H1 (cell line): Measurements from ENCODE around the gene STAT4. TPM values are rescaled to one million over a fixed set of nuclear protein-coding genes. Genes with fewer than 3 reads are reported as not detected.

ENCODE experiments used
- CTCF ChIA-PET: fragments of 300-600 bp; sonication (Branson Sonifier 250); formaldehyde crosslinking; loops from one replicate; lab custom pipeline; 2021; ENCODE audit not compliant: partially characterized antibody; lab: Charles Lee
- POLR2A ChIA-PET: fragments of 300-600 bp; sonication (Branson Sonifier 250); formaldehyde crosslinking; loops from one replicate; lab custom pipeline; 2021; ENCODE audit warnings: inconsistent platforms; ENCODE audit not compliant: partially characterized antibody; lab: Charles Lee
- DNase-seq, 2 experiments: peaks; one replicate each; pipeline versions ENCODE4 v3.0.0 to v3.0.0-alpha.2; 2010 to 2022; ENCODE audit warnings: low spot score in 2 of 2, low read depth in 1 of 2, mixed read lengths in 1 of 2
- FAIRE-seq: peaks from 2 replicates; lab custom pipeline; 2011; peaks lifted over from hg19 to GRCh38; lab: Jason Lieb, UNC
- H2AFZ ChIP-seq: 2 replicates; pipeline ENCODE4 v1.8.1; 2012; ENCODE audit warnings: low read length, inconsistent platforms
- H2AK5ac ChIP-seq: 2 replicates; pipeline ENCODE4 v1.6.1; 2013; ENCODE audit warnings: low read depth, low read length
- H2BK120ac ChIP-seq: replicated peaks from 2 replicates; pipeline ENCODE3; 2013; ENCODE audit warnings: low read depth, low read length, inconsistent platforms
- H2BK12ac ChIP-seq: 2 replicates; pipeline ENCODE4 v1.6.1; 2013; ENCODE audit warnings: low read depth, low read length
- H2BK15ac ChIP-seq: 2 replicates; pipeline ENCODE4 v1.6.1; 2013; ENCODE audit warnings: low read length
- H2BK20ac ChIP-seq: 2 replicates; pipeline ENCODE4 v1.6.1; 2013; ENCODE audit warnings: low read length
- H2BK5ac ChIP-seq: 2 replicates; pipeline ENCODE4 v1.6.1; 2013; ENCODE audit warnings: low read depth, low read length
- H3K14ac ChIP-seq: 2 replicates; pipeline ENCODE4 v1.6.1; 2013; ENCODE audit warnings: inconsistent platforms; ENCODE audit not compliant: insufficient read length
- H3K18ac ChIP-seq: 2 replicates; pipeline ENCODE4 v1.6.1; 2013; ENCODE audit warnings: low read length; ENCODE audit errors: extremely low read depth
- H3K23ac ChIP-seq: 2 replicates; pipeline ENCODE4 v1.6.1; 2013; ENCODE audit warnings: inconsistent platforms; ENCODE audit not compliant: insufficient read length
- H3K23me2 ChIP-seq: 2 replicates; pipeline ENCODE4 v1.6.1; 2013; ENCODE audit warnings: low read depth, low read length
- H3K27ac ChIP-seq: 2 replicates; pipeline ENCODE4 v1.6.1; 2011; ENCODE audit warnings: low read depth, low read length, inconsistent platforms
- H3K27me3 ChIP-seq, 4 experiments: replicated peaks in 1 of 4; 1 replicate in 1 of 4; 2 replicates in 3 of 4; pipeline versions ENCODE4 v1.6.1 to v1.8.1; 2011 to 2013; ENCODE audit warnings: low read length in 3 of 4, mild to moderate bottlenecking in 3 of 4, inconsistent platforms in 2 of 4, mixed read lengths in 2 of 4, moderate library complexity in 1 of 4; ENCODE audit not compliant: control insufficient read depth in 3 of 4, insufficient read depth in 3 of 4; ENCODE audit errors: extremely low read depth in 1 of 4
- H3K36me3 ChIP-seq, 4 experiments: 2 replicates each; pipeline versions ENCODE4 v1.6.1 to v1.8.1; 2011 to 2013; ENCODE audit warnings: mild to moderate bottlenecking in 4 of 4, low read length in 3 of 4, moderate library complexity in 2 of 4, control low read depth in 1 of 4, inconsistent platforms in 1 of 4; ENCODE audit not compliant: insufficient read depth in 4 of 4, control insufficient read depth in 2 of 4
- H3K4ac ChIP-seq: replicated peaks from 2 replicates; pipeline ENCODE3; 2013; ENCODE audit warnings: low read length, low read depth, mixed read lengths, inconsistent platforms; ENCODE audit not compliant: insufficient read length
- H3K4me1 ChIP-seq, 4 experiments: replicated peaks in 1 of 4; 1 replicate in 1 of 4; 2 replicates in 3 of 4; pipeline versions ENCODE4 v1.6.1 to v1.8.1; 2011 to 2013; ENCODE audit warnings: low read length in 3 of 4, inconsistent platforms in 2 of 4, mixed read lengths in 1 of 4; ENCODE audit not compliant: insufficient read depth in 4 of 4, control insufficient read depth in 3 of 4
- H3K4me2 ChIP-seq, 2 experiments: 2 replicates each; pipeline versions ENCODE4 v1.6.1 to v1.8.1; 2011 to 2013; ENCODE audit warnings: low read depth in 2 of 2, low read length in 2 of 2, control low read depth in 1 of 2, inconsistent platforms in 1 of 2, mild to moderate bottlenecking in 1 of 2; ENCODE audit not compliant: insufficient read depth in 1 of 2
- H3K4me3 ChIP-seq, 4 experiments: fragments of 200-600, 300-600 bp in 1 of 4; sonication (generic), shearing (Covaris generic), sonication (Bioruptor Twin) in 1 of 4; 2 replicates each; pipeline versions ENCODE4 v1.5.1 to v1.8.1; 2011 to 2016; ENCODE audit warnings: low read length in 4 of 4, low read depth in 3 of 4, control low read depth in 2 of 4, inconsistent platforms in 2 of 4, mild to moderate bottlenecking in 2 of 4, mixed read lengths in 1 of 4, moderate library complexity in 1 of 4; ENCODE audit not compliant: insufficient read depth in 2 of 4; ENCODE audit errors: extremely low read depth in 1 of 4
- H3K56ac ChIP-seq: replicated peaks from 2 replicates; pipeline ENCODE3; 2013; ENCODE audit warnings: low read depth, mild to moderate bottlenecking, mixed read lengths, low read length, inconsistent platforms; ENCODE audit not compliant: insufficient read length
- H3K79me1 ChIP-seq: 2 replicates; pipeline ENCODE4 v1.6.1; 2013; ENCODE audit warnings: low read depth, low read length, control low read depth
- H3K79me2 ChIP-seq, 2 experiments: 2 replicates each; pipeline versions ENCODE4 v1.6.1 to v1.8.1; 2012 to 2013; ENCODE audit warnings: low read length in 2 of 2, mild to moderate bottlenecking in 2 of 2, inconsistent platforms in 1 of 2; ENCODE audit not compliant: insufficient read depth in 2 of 2, control insufficient read depth in 1 of 2
- H3K9ac ChIP-seq, 4 experiments: replicated peaks in 1 of 4; 1 replicate in 1 of 4; 2 replicates in 3 of 4; pipeline versions ENCODE4 v1.6.1 to v1.8.1; 2011 to 2013; ENCODE audit warnings: low read depth in 3 of 4, low read length in 3 of 4, control low read depth in 2 of 4, mild to moderate bottlenecking in 2 of 4, moderate library complexity in 2 of 4, inconsistent platforms in 1 of 4; ENCODE audit errors: extremely low read depth in 1 of 4
- H3K9me3 ChIP-seq, 2 experiments: 2 replicates each; pipeline versions ENCODE4 v1.6.1 to v1.8.1; 2012 to 2013; ENCODE audit warnings: mild to moderate bottlenecking in 2 of 2, moderate library complexity in 2 of 2, control low read depth in 1 of 2, inconsistent platforms in 1 of 2, low read depth in 1 of 2, low read length in 1 of 2, mixed read lengths in 1 of 2; ENCODE audit not compliant: insufficient read depth in 2 of 2
- H4K20me1 ChIP-seq, 2 experiments: replicated peaks in 1 of 2; 2 replicates each; pipeline versions ENCODE3 to v1.8.1; 2011 to 2013; ENCODE audit warnings: inconsistent platforms in 2 of 2, low read length in 2 of 2, mild to moderate bottlenecking in 1 of 2; ENCODE audit not compliant: insufficient read depth in 2 of 2, control insufficient read depth in 1 of 2
- H4K5ac ChIP-seq: 2 replicates; pipeline ENCODE4 v1.6.1; 2013; ENCODE audit warnings: low read length, low read depth, mixed read lengths, inconsistent platforms; ENCODE audit not compliant: insufficient read length
- H4K8ac ChIP-seq: 2 replicates; pipeline ENCODE4 v1.8.0; 2013; ENCODE audit warnings: mild to moderate bottlenecking, moderate library complexity, low read length, inconsistent platforms; ENCODE audit not compliant: insufficient read depth; ENCODE audit errors: extremely low read depth
- H4K91ac ChIP-seq: replicated peaks from 2 replicates; pipeline ENCODE3; 2013; ENCODE audit warnings: low read length, mixed read lengths, inconsistent platforms; ENCODE audit not compliant: insufficient read length
- GTF2F1 ChIP-seq: IDR thresholded peaks from 2 replicates; pipeline ENCODE4 v1.6.1; 2012; ENCODE audit warnings: low read depth, low read length, improper control_type of control experiment, borderline replicate concordance
- SAP30 ChIP-seq: fragments of 300-600 bp; sonication (generic); IDR thresholded peaks from 2 replicates; pipeline ENCODE4 v1.7.1; 2012; ENCODE audit warnings: low read length, moderate library complexity, mild to moderate bottlenecking, inconsistent platforms; ENCODE audit not compliant: insufficient read depth, insufficient replicate concordance
- SIN3A ChIP-seq, 2 experiments: IDR thresholded peaks in 1 of 2; conservative IDR thresholded peaks in 1 of 2; 2 replicates each; pipeline ENCODE4 v1.6.1; 2011 to 2012; ENCODE audit warnings: low read length in 2 of 2, improper control_type of control experiment in 1 of 2, low read depth in 1 of 2, mild to moderate bottlenecking in 1 of 2
- TAF1 ChIP-seq: IDR thresholded peaks from 2 replicates; pipeline ENCODE4 v1.6.1; 2011; ENCODE audit warnings: mild to moderate bottlenecking, low read depth, low read length
- TCF12 ChIP-seq: IDR thresholded peaks from 2 replicates; pipeline ENCODE4 v1.6.1; 2011; ENCODE audit warnings: low read depth, mild to moderate bottlenecking, low read length
- YY1 ChIP-seq: IDR thresholded peaks from 2 replicates; pipeline ENCODE4 v1.6.1; 2011; ENCODE audit warnings: low read depth, mild to moderate bottlenecking, low read length
- WGBS, 2 experiments: shearing (Covaris generic) in 1 of 2; methylation state at CpG; one replicate each; pipeline versions ENCODE4 v1.1.6 to v1.1.7; 2013 to 2015; ENCODE audit warnings: low lambda C conversion rate in 2 of 2, mixed read lengths in 2 of 2, inconsistent platforms in 1 of 2, low coverage in 1 of 2, missing lambda C conversion rate in 1 of 2; ENCODE audit not compliant: insufficient replicate concordance in 2 of 2, insufficient coverage in 1 of 2, insufficient read length in 1 of 2; ENCODE audit errors: extremely low coverage in 1 of 2, missing lambda C conversion rate in 1 of 2; 5-methylcytosine and 5-hydroxymethylcytosine counted together
- polyA plus RNA-seq, 7 experiments: library from polyadenylated mRNA; depleted of rRNA in 3 of 7; stranded (reverse) in 5 of 7; unstranded in 2 of 7; fragments of >200 nt in 5 of 7; fragments of 200-250 nt in 2 of 7; gene quantifications; 1 replicate in 5 of 7; 2 replicates in 1 of 7; 4 replicates in 1 of 7; pipeline versions ENCODE4 v1.2.1 to v1.2.3, GENCODE V29; 2011 to 2013; ENCODE audit warnings: missing spikeins in 2 of 7, mixed read lengths in 2 of 7
- total RNA-seq: library from RNA; stranded (reverse); fragmentation: NEBNext Ultra II Directional; extraction: Animal tissue kit (Norgen Biotek cat#: 25700); gene quantifications from 2 replicates; pipeline ENCODE4 v1.2.1, GENCODE V29; 2021
- TF ChIP-seq, protein P1 (sequence below): IDR thresholded peaks from 2 replicates; pipeline ENCODE4 v1.6.1; 2012; ENCODE audit warnings: inconsistent platforms

Gene STAT4
- total and polyA plus RNA-seq, 2 of the 8 experiments (the other 6 are each of a cell fraction or from before 2014, with no cell fraction given), result 0.36 to 0.63 TPM

DNA sequence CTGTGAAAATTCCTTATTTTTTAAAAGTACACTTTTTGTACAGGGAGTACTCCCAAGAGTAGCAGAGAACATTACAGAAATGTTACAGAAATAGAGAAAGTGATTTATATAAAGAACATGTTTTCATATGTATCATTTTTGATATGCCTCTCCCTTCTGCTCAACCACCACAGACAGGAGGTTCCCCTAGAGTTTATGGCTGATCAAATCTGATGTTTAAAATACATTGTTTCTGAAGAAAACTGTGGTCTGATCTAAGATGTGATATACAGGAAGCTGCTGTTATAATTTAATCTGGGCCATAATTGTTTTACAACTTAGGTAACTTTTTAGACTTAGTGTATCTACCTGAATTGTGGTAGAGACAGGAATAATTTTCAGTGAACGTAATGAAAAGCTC, 37.0 kb downstream of the STAT4 start:
- Histone ChIP-seq H3K27ac (no peak overlapping the region), H2BK20ac (no peak overlapping the region), H3K23me2 (no peaks in the 10 kb centered on the region), H4K20me1 (no peaks in the 10 kb centered on the region), H3K79me2 (no peaks in the 10 kb centered on the region), H2BK12ac (no peak overlapping the region), H3K4ac (no peak overlapping the region), H3K56ac (no peak overlapping the region), H3K9me3 (no peaks in the 10 kb centered on the region), H3K4me1 (no peaks in the 10 kb centered on the region), H2AFZ (no peak overlapping the region), H2AK5ac (no peak overlapping the region), H2BK15ac (no peak overlapping the region), H4K91ac (no peak overlapping the region), H3K27me3 (no peaks in the 10 kb centered on the region), H4K5ac (no peak overlapping the region), H3K4me2 (no peak overlapping the region), H4K8ac (no peak overlapping the region), H2BK5ac (no peak overlapping the region), H3K79me1 (no peaks in the 10 kb centered on the region), H3K36me3 (no peaks in the 10 kb centered on the region), H3K18ac (no peak overlapping the region), H3K23ac (no peak overlapping the region), H3K9ac (no peak overlapping the region), H2BK120ac (no peak overlapping the region), H3K14ac (no peak overlapping the region), H3K4me3 (no peak overlapping the region)
- DNase-seq, result no peak
- POLR2A ChIA-PET, result no interaction called here
- CTCF ChIA-PET, result interaction anchor here (0.7 kb wide), 1 partner anchor 61 kb away, joined by 3 read pairs; no protein-coding TSS in a partner anchor
- WGBS, 2 experiments, result 92% methylated on average over 1 of the region's 1 CpG; no CpG with 5 or more reads in 1 of the 2 experiments
- FAIRE-seq, result no peak
- no peak for TF ChIP-seq SIN3A (conservative IDR thresholded peaks at IDR 0.05 in 1 of 2, IDR thresholded peaks at IDR 0.05 in 1 of 2; ENCODE audit: low read depth in 1 of 2, low read length in 2 of 2)
- TF ChIP-seq TAF1, result no peak
- TF ChIP-seq YY1, result no peak
- TF ChIP-seq TCF12, result no peak
- no peak for TF ChIP-seq GTF2F1
- TF ChIP-seq SAP30, result no peak
- TF ChIP-seq, protein P1, sequence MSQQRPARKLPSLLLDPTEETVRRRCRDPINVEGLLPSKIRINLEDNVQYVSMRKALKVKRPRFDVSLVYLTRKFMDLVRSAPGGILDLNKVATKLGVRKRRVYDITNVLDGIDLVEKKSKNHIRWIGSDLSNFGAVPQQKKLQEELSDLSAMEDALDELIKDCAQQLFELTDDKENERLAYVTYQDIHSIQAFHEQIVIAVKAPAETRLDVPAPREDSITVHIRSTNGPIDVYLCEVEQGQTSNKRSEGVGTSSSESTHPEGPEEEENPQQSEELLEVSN, result no peak
